Esophagus (tissue), 2 donors: ENCODE data around the gene DLK2. TPM values are rescaled to one million over a fixed set of nuclear protein-coding genes. Genes with fewer than 3 reads are reported as not detected.
"Not testable (repeated sequence)": the region's sequence is repeated elsewhere in the genome, so short reads cannot be mapped to it uniquely, and the experiment has no call there.

Experiments used
- H3K27ac ChIP-seq, 2 donors: one replicate each; pipeline ENCODE4 v1.5.1; 2013; ENCODE audit warnings: low read depth in 2 of 2, mild to moderate bottlenecking in 2 of 2, inconsistent platforms in 1 of 2, low read length in 1 of 2, moderate library complexity in 1 of 2
- H3K27me3 ChIP-seq, 2 donors: one replicate each; pipeline ENCODE4 v1.6.1; 2013; ENCODE audit warnings: low read length in 2 of 2, control low read depth in 1 of 2, mild to moderate bottlenecking in 1 of 2; ENCODE audit not compliant: insufficient read depth in 2 of 2, control insufficient read depth in 1 of 2
- H3K36me3 ChIP-seq, 2 donors: one replicate each; pipeline ENCODE4 v1.6.1; 2013; ENCODE audit warnings: low read length in 1 of 2; ENCODE audit not compliant: control insufficient read depth in 2 of 2, insufficient read depth in 2 of 2
- H3K4me1 ChIP-seq, 2 donors: one replicate each; pipeline ENCODE4 v1.6.1; 2013; ENCODE audit warnings: low read length in 1 of 2; ENCODE audit not compliant: control insufficient read depth in 2 of 2, insufficient read depth in 2 of 2
- H3K4me3 ChIP-seq, 2 donors: one replicate each; pipeline ENCODE4 v1.5.1; 2013; ENCODE audit warnings: low read length in 2 of 2, mild to moderate bottlenecking in 2 of 2, low read depth in 1 of 2, moderate library complexity in 1 of 2
- H3K9me3 ChIP-seq, 2 donors: one replicate each; pipeline ENCODE4 v1.6.1; 2013; ENCODE audit warnings: mild to moderate bottlenecking in 2 of 2, low read depth in 1 of 2, low read length in 1 of 2, moderate library complexity in 1 of 2; ENCODE audit not compliant: control insufficient read depth in 2 of 2, insufficient read depth in 1 of 2
- WGBS, 2 donors: extraction: QIAGEN DNeasy Blood & Tissue Kit; methylation state at CpG; one replicate each; pipeline ENCODE4 v1.1.7; 2013; 5-methylcytosine and 5-hydroxymethylcytosine counted together
- polyA plus RNA-seq, 2 donors: library from polyadenylated mRNA; stranded (reverse); fragments of 200-250 nt; gene quantifications; one replicate each; pipeline ENCODE4 v1.2.3, GENCODE V29; 2013
- donor health status: healthy with polysubstance abuse.
- donor health status: Bipolar disorder and iron deficiency.

DLK2 gene
- polyA plus RNA-seq, 2 donors, result 11.3 to 18.7 TPM

DNA sequence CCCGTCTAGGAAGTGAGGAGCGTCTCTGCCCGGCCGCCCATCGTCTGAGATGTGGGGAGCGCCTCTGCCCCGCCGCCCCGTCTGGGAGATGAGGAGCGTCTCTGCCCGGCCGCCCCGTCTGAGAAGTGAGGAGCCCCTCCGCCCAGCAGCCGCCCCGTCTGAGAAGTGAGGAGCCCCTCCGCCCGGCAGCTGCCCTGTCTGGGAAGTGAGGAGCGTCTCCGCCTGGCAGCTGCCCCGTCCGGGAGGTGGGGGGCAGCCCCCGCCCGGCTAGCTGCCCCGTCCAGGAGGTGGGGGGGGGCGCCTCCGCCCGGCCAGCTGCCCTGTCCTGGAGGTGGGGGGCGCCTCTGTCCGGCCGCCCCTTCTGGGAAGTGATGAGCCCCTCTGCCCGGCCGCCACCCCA is 30.3 kb downstream of the DLK2 start:
- not testable (repeated sequence) for H3K27me3 ChIP-seq, H3K9me3 ChIP-seq, H3K4me3 ChIP-seq, H3K36me3 ChIP-seq, H3K27ac ChIP-seq, H3K4me1 ChIP-seq
- 96% methylated on average over 11 to 33 of the region's 33 CpGs for WGBS, 2 donors

DNA sequence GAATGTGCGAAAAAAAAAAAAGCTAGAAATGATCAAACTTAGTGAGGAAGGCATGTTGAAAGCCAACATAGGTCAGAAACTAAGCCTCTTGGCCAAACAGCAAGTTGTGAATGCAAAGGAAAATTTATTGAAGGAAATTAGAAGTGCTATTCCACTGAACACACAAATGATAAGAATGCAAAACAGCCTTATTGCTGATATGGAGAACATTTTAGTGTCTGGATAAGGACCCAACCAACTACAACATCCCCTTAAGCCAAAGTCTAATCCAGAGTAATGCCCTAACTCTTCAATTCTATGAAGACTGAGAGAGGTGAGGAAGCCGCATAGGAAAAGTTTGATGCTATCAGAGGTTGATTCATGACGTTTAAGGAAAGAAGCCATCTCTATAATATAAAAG is 33.5 kb downstream of the DLK2 start:
- H3K4me1 ChIP-seq, result no peaks in the 10 kb centered on the region
- H3K4me3 ChIP-seq, result no peak overlapping the region
- H3K9me3 ChIP-seq, result no peaks in the 10 kb centered on the region
- no peaks in the 10 kb centered on the region for H3K27me3 ChIP-seq
- H3K36me3 ChIP-seq, result no peaks in the 10 kb centered on the region
- H3K27ac ChIP-seq, result no peak overlapping the region
- 74 to 85% methylated on average over 3 of the region's 3 CpGs for WGBS, 2 donors

DNA sequence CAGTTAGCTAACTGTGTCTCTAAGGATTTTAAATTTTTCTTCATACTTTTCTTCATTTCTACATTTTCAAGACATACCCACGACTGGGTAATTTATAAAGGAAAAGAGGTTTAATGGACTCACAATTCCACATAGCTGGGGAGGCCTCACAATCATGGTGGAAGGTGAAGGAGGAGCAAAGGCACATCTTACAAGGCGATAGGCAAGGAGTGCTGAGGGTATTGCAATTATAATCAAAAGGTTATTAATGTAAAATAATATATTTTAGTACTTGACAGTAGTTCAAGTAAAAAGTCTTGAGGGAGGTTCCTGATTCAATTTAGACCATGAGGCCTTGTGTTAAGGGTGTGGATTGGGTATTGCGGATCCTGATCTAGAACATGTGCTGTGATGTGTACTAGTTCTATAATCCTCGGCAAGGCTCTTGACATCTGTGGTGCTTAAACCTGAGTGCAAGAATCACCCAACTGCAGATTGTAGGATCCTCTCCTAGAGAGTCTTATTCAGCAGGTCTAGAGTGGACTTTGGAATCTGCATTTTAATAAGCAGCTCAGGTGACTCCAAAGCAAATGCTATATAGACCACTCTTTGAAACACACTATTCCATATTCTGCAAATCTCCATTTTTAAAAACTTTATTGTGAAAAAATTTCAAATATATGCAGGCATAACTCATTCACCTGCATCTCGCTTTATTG is 35.2 kb downstream of the DLK2 start:
- H3K27me3 ChIP-seq, result no peaks in the 10 kb centered on the region
- no peaks in the 10 kb centered on the region for H3K4me1 ChIP-seq
- H3K27ac ChIP-seq, result no peak overlapping the region
- H3K36me3 ChIP-seq, result no peaks in the 10 kb centered on the region
- 63 to 66% methylated on average over 5 of the region's 5 CpGs for WGBS, 2 donors
- H3K4me3 ChIP-seq, result no peak overlapping the region
- no peaks in the 10 kb centered on the region for H3K9me3 ChIP-seq

DNA sequence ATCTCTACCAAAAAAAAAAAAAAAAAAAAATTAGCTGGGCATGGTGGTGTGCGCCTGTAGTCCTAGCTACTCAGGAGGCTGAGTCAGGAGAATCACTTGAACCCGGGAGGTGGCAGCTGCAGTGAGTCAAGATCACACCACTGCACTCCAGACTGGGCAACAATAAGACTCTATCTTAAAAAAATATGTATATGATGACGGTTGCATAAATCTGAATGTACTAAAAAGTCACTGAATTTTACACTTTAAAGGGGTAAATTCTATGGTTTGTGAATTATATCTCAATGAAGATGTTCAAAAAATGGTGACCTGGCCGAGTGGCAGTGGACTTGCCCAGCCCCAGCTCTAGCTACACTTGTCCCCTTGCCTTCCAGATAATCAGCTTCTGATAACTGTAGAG is 38.4 kb downstream of the DLK2 start:
- WGBS, 2 donors, result 85 to 87% methylated on average over 4 of the region's 4 CpGs
- no peaks in the 10 kb centered on the region for H3K36me3 ChIP-seq
- H3K27me3 ChIP-seq, result no peaks in the 10 kb centered on the region
- no peak overlapping the region for H3K27ac ChIP-seq
- no peaks in the 10 kb centered on the region for H3K4me1 ChIP-seq
- H3K9me3 ChIP-seq, result no peaks in the 10 kb centered on the region
- no peak overlapping the region for H3K4me3 ChIP-seq

DNA sequence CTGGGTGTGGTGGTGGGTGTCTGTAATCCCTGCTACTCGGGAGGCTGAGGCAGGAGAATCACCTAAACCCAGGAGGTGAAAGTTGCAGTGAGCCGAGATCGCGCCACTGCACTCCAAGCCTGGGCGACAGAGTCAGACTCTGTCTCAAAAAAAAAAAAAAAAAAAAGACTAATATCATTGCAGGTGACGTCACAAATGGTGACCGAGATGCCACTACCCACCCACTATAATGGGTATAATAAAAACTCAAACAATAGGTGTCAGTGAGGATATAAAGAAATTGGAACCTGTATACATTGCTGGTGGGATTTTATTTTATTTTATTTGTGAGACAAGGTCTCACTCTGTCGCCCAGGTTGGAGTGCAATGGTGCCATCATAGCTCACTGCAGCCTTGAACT is 40.1 kb downstream of the DLK2 start:
- H3K27me3 ChIP-seq, result not testable (repeated sequence)
- WGBS, 2 donors, result 88 to 91% methylated on average over 8 of the region's 8 CpGs

DNA sequence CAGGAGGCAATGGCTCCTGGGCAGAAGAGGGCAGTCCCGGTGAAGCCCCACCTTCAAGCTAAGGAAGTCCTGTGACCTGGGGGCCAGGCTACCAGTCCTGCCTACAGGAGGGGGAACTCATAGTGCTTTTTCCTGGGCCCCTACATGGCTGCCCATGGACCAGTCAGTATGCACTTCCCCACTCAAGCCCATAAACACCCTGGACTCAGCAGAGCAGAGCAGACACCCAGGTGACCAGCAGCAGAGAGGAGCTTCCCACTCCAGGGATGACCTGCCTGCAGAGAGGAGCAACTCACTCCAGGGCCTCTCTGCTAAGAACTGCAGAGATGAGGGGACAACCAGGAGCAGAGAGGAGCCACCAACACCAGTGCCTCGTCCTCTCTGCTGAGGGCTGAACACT is 42.3 kb downstream of the DLK2 start:
- Histone ChIP-seq H3K9me3 (no peaks in the 10 kb centered on the region), H3K27ac (no peak overlapping the region), H3K4me3 (no peak overlapping the region), H3K36me3 (no peaks in the 10 kb centered on the region), H3K4me1 (no peaks in the 10 kb centered on the region), H3K27me3 (no peaks in the 10 kb centered on the region)
- 87 to 96% methylated on average over 2 of the region's 2 CpGs for WGBS, 2 donors

More for the DNA sequence above, 40.1 kb downstream of the DLK2 start:
- not testable (repeated sequence) for H3K4me3 ChIP-seq, H3K36me3 ChIP-seq, H3K9me3 ChIP-seq, H3K27ac ChIP-seq, H3K4me1 ChIP-seq

DNA sequence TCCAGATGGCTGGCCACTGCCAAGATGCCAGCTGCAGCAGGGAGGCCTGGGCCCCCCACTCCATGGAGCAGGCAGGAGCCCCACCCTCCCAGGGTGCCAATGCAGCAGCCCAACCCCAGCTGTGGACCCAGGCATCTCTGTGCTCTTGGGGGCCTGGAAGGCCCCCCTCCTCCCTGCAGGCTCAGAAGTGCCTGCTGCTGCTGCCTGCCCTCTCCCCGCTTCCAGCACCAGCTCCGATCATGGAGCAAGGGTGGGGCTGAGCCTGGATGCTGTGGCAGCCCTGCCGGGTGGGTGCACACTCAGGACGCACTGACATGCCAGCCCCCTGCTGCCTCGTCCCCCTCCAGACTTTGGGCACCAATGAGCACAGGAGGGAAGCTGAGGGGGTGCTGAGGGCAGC is 42.8 kb downstream of the DLK2 start:
- H3K4me1 ChIP-seq, result no peaks in the 10 kb centered on the region
- no peak overlapping the region for H3K4me3 ChIP-seq
- H3K9me3 ChIP-seq, result no peaks in the 10 kb centered on the region
- 66 to 74% methylated on average over 3 to 5 of the region's 5 CpGs for WGBS, 2 donors
- H3K27ac ChIP-seq, result no peak overlapping the region
- no peaks in the 10 kb centered on the region for H3K36me3 ChIP-seq
- H3K27me3 ChIP-seq, result no peaks in the 10 kb centered on the region

DNA sequence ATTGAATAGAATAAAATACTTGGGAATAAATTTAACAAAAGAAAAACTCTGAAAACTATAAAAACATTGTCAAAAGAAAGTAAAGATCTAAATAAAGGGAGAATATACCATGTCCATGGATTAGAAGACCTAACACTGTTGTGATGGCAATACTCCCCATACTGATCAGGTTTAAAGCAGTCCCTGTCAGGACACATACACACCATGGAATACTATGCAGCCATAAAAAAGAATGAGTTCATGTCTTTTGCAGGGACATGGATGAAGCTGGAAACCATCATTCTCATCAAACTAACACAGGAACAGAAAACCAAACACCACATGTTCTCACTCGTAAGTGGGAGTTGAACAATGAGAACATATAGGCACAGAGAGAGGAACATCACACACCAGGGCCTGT is 44.6 kb downstream of the DLK2 start:
- not testable (repeated sequence) for H3K4me3 ChIP-seq, H3K9me3 ChIP-seq, H3K4me1 ChIP-seq, H3K27ac ChIP-seq, H3K27me3 ChIP-seq, H3K36me3 ChIP-seq
- WGBS, 2 donors, result 83 to 89% methylated on average over 1 of the region's 1 CpG

DNA sequence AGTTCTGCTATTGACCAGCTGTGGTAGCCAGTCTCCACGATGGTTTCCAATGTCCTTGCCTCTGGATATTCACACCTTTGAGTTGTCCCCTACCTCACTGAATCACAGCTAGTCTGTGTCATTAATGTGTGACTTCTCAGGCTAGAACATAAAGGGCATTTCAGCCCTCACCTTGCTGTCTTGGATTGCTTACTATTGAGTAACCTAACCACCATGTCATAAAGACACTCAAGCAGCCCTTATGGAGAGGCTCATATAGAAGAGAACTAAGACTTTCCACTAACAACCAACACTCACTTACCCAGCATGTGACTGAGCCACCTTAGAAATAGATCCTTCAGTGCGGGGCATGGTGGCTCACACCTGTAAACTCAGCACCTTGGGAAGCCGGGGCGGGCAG is 47.1 kb downstream of the DLK2 start:
- Histone ChIP-seq H3K4me3 (no peak overlapping the region), H3K27me3 (no peaks in the 10 kb centered on the region), H3K27ac (no peak overlapping the region), H3K9me3 (no peaks in the 10 kb centered on the region), H3K36me3 (no peaks in the 10 kb centered on the region), H3K4me1 (no peaks in the 10 kb centered on the region)
- 91 to 94% methylated on average over 4 of the region's 4 CpGs for WGBS, 2 donors

DNA sequence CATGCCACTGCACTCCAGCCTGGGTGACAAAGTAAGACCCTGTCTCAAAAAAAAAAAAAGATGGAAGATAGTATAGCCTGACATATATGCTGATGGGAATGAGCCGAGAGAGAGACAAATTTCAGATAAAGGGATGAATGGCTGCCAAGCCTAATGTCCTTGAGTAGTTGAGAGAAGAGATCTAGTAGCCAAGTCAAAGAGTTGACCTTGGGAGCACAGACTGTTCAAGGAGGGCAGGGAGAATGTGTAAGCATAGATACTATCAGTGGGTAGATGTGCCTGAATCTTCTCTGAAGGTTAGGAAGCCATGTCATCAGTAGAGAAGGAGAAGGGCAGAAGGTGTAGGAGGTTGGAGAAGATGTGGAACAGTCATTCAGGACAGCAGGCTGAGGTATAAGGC is 48.1 kb downstream of the DLK2 start:
- Histone ChIP-seq H3K36me3 (no peaks in the 10 kb centered on the region), H3K4me3 (no peak overlapping the region), H3K9me3 (no peaks in the 10 kb centered on the region), H3K27me3 (no peaks in the 10 kb centered on the region), H3K27ac (no peak overlapping the region), H3K4me1 (no peaks in the 10 kb centered on the region)
- 83 to 95% methylated on average over 1 of the region's 1 CpG for WGBS, 2 donors
